GM12892 (cell line): Measurements from ENCODE around the gene KLHL40.

ENCODE experiments used
- POLR2A ChIP-seq: IDR thresholded peaks from 2 replicates; pipeline ENCODE4 v1.6.1; 2011; ENCODE audit warnings: low read depth, low read length, control low read depth
- POLR2AphosphoS5 ChIP-seq: IDR thresholded peaks from 2 replicates; pipeline ENCODE4 v1.6.1; 2011; ENCODE audit warnings: low read depth, low read length, control low read depth
- TAF1 ChIP-seq: IDR thresholded peaks from 2 replicates; pipeline ENCODE4 v1.6.1; 2011; ENCODE audit warnings: low read depth, mild to moderate bottlenecking, control low read depth, low read length, borderline replicate concordance

- TF ChIP-seq POLR2AphosphoS5 (no peak), TAF1 (no peak), POLR2A (no peak)
These were observed 15.2 kb upstream of the KLHL40 start for GRCh38 chr3:42670051-42670576.
